ENCODE results near the gene OCEL1.

DNA sequence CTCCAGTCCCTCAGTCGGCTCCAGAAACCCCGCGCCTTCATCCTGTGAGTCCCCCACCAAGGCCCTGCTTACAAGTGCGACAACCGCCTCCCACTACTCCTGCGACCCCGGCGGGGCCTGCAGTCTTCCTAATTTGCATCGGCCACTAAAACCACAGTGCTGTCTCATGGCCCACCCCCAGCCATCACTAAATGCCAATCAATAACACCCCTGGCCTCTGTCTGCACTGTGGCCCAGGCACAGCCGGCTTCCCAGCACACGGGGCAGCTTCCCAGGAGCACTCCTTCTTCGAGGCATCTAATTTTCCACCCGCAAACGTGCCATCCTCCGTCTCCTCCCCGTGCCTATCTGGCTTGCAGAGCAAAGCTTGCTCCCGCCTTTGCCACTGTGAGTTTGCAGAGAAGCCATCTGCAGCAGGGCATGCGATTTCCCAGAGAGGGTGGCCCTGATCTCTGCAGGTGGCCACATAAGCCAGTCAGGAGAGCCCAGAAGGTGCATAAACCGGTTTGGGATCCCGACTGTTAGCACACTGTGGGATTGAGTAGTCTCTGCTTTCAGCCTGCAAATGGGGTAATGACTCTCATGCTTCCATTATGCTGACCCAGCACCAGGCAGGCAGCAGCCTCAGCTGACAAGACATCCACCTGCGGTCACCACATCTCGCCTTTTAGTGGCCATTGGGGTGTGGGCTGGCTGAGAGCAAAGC lies 44.9 kb upstream of the OCEL1 start:
- TF ChIP-seq, protein P1, sequence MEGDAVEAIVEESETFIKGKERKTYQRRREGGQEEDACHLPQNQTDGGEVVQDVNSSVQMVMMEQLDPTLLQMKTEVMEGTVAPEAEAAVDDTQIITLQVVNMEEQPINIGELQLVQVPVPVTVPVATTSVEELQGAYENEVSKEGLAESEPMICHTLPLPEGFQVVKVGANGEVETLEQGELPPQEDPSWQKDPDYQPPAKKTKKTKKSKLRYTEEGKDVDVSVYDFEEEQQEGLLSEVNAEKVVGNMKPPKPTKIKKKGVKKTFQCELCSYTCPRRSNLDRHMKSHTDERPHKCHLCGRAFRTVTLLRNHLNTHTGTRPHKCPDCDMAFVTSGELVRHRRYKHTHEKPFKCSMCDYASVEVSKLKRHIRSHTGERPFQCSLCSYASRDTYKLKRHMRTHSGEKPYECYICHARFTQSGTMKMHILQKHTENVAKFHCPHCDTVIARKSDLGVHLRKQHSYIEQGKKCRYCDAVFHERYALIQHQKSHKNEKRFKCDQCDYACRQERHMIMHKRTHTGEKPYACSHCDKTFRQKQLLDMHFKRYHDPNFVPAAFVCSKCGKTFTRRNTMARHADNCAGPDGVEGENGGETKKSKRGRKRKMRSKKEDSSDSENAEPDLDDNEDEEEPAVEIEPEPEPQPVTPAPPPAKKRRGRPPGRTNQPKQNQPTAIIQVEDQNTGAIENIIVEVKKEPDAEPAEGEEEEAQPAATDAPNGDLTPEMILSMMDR (IDR thresholded peaks at IDR 0.05), result no peak
- no peak for TF ChIP-seq EZH2 (IDR thresholded peaks at IDR 0.05; ENCODE audit: borderline replicate concordance, insufficient read depth, low read depth, low read length, poor library complexity, severe bottlenecking)

Data from B cell (primary cell).